Upper lobe of left lung (tissue), 6 donors: ENCODE data around the gene ZNF397. TPM values are rescaled to one million over a fixed set of nuclear protein-coding genes. Genes with fewer than 3 reads are reported as not detected.
A peak's percentile ranks its signal among the peaks of the same experiment; 100 is the strongest.

Experiments used
- ATAC-seq, 2 donors: fragments of 200-7000 bp; cut with Tn5 transposase; one replicate each; pipeline ENCODE4 v1.9.1; 2022; ENCODE audit warnings: mild to moderate bottlenecking in 2 of 2, moderate library complexity in 2 of 2; ENCODE audit not compliant: low FRiP score in 2 of 2
- DNase-seq, 2 donors: peaks; one replicate each; pipeline ENCODE4 v3.0.0-alpha.2; 2019 to 2020
- H3K27ac ChIP-seq, 4 donors: fragments of 200-600 bp; sonication (generic); one replicate each; pipeline ENCODE4 v1.5.1; 2016 to 2019
- H3K27me3 ChIP-seq, 4 donors: fragments of 200-600 bp; sonication (generic); one replicate each; pipeline ENCODE4 v1.5.1; 2017 to 2019
- H3K36me3 ChIP-seq, 4 donors: fragments of 200-600 bp; sonication (generic); one replicate each; pipeline ENCODE4 v1.5.1; 2016 to 2019
- H3K4me1 ChIP-seq, 4 donors: fragments of 200-600 bp; sonication (generic); one replicate each; pipeline ENCODE4 v1.5.1; 2018 to 2019
- H3K4me3 ChIP-seq, 4 donors: fragments of 200-600 bp; sonication (generic); one replicate each; pipeline ENCODE4 v1.5.1; 2017 to 2019; ENCODE audit warnings: mild to moderate bottlenecking in 2 of 4, moderate library complexity in 1 of 4
- H3K9me3 ChIP-seq, 4 donors: fragments of 200-600 bp; sonication (generic); one replicate each; pipeline ENCODE4 v1.5.1; 2018 to 2019
- EP300 ChIP-seq, 4 donors: sonication (generic); formaldehyde crosslinking; IDR thresholded peaks; one replicate each; pipeline ENCODE4 v1.5.1; 2017; ENCODE audit warnings: antibody characterized with exemption in 4 of 4, control low read depth in 2 of 4
- POLR2A ChIP-seq, 4 donors: fragments of 450-650 bp; IDR thresholded peaks; one replicate each; pipeline ENCODE4 v1.5.1; 2016 to 2017; ENCODE audit warnings: antibody characterized with exemption in 4 of 4, mild to moderate bottlenecking in 2 of 4
- POLR2AphosphoS5 ChIP-seq, 2 donors: sonication (generic); formaldehyde crosslinking; IDR thresholded peaks; one replicate each; pipeline ENCODE4 v1.5.1; 2017; ENCODE audit warnings: antibody characterized with exemption in 2 of 2
- WGBS, 2 donors: methylation state at CpG; one replicate each; pipeline ENCODE4 v1.1.5; 2017 to 2018; 5-methylcytosine and 5-hydroxymethylcytosine counted together
- total RNA-seq, 6 donors: library from RNA; depleted of rRNA in 4 of 6; stranded (reverse); fragments of >200 nt in 4 of 6; gene quantifications; one replicate each; pipeline versions ENCODE4 v1.1.0 to v1.2.1, GENCODE V29; 2016 to 2021
- TF ChIP-seq, protein P1 (sequence below), 6 experiments: fragments of 450-650 bp in 4 of 6; fragments of 200-600 bp in 2 of 6; sonication (generic) in 2 of 6; IDR thresholded peaks; one replicate each; pipeline ENCODE4 v1.5.1; 2016 to 2019; ENCODE audit warnings: antibody characterized with exemption in 6 of 6
- donor health status: DM: no; HTN: no; CAD: no; lungs with moderate emphysema.
- donor health status: DM: no; HTN: yes; CAD: no; lungs with severe emphysema.

The ZNF397 gene
- total RNA-seq, 6 donors from 2014 or later: 18.2 to 62.9 (median 23.2) TPM

DNA sequence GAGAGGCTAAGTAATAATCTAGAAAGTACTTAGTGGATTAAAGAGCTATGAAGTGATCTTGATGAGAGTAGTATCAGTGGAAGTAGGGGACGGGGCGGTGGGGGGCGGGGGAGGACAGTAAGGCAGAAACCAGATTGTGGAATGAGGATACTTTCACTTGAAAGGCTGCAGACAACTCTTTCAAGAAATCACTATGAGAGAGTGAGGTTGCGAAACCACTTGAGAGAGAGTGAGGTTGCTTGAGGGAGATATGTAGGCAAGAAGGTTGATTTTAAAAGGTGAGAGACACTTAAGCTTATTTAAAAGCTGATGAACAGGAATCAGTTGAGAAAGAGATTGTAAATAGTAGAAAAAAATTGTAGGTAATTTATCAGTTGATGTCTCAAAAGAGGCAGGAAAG, 3.8 kb downstream of the ZNF397 start:
- H3K4me3 ChIP-seq: no peak overlapping the region
- 70 to 73% methylated on average over 4 of the region's 4 CpGs for WGBS, 2 donors
- ATAC-seq (no peak), DNase-seq (no peak)
- peaks cover 0 to 4% (median 0%) of the 10 kb centered on the region in 4 donors for H3K9me3 ChIP-seq
- H3K27ac ChIP-seq: peak overlapping the region in 1 of 4 donors; percentile 27
- TF ChIP-seq POLR2AphosphoS5 (IDR thresholded peaks at IDR 0.05) (no peak), POLR2A (IDR thresholded peaks at IDR 0.05) (no peak)
- H3K27me3 ChIP-seq: no peaks in the 10 kb centered on the region
- peaks cover 6 to 17% (median 9%) of the 10 kb centered on the region in 4 donors for H3K4me1 ChIP-seq
- peaks cover 17 to 70% (median 40%) of the 10 kb centered on the region in 4 donors for H3K36me3 ChIP-seq

DNA sequence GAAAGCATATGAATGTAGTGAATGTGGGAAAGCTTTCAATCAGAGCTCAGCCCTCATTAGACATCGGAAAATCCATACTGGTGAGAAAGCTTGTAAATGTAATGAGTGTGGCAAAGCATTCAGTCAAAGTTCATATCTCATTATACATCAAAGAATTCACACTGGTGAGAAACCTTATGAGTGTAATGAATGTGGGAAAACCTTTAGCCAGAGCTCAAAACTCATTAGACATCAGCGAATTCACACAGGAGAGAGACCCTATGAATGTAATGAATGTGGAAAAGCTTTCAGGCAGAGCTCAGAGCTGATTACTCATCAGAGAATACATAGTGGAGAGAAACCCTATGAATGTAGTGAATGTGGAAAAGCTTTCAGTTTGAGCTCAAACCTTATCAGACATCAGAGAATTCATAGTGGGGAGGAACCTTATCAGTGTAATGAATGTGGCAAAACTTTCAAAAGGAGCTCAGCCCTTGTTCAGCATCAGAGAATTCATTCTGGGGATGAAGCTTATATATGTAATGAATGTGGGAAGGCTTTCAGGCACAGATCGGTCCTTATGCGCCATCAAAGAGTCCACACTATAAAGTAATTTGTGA, 5.0 kb downstream of the ZNF397 start:
- ATAC-seq: no peak
- H3K36me3 ChIP-seq: peaks cover 17 to 80% (median 40%) of the 10 kb centered on the region in 4 donors
- H3K27ac ChIP-seq: no peak overlapping the region
- no peak overlapping the region for H3K4me3 ChIP-seq
- no peak for DNase-seq
- H3K9me3 ChIP-seq: peaks cover 0 to 4% (median 1%) of the 10 kb centered on the region in 4 donors
- H3K27me3 ChIP-seq: no peaks in the 10 kb centered on the region
- TF ChIP-seq, protein P1, sequence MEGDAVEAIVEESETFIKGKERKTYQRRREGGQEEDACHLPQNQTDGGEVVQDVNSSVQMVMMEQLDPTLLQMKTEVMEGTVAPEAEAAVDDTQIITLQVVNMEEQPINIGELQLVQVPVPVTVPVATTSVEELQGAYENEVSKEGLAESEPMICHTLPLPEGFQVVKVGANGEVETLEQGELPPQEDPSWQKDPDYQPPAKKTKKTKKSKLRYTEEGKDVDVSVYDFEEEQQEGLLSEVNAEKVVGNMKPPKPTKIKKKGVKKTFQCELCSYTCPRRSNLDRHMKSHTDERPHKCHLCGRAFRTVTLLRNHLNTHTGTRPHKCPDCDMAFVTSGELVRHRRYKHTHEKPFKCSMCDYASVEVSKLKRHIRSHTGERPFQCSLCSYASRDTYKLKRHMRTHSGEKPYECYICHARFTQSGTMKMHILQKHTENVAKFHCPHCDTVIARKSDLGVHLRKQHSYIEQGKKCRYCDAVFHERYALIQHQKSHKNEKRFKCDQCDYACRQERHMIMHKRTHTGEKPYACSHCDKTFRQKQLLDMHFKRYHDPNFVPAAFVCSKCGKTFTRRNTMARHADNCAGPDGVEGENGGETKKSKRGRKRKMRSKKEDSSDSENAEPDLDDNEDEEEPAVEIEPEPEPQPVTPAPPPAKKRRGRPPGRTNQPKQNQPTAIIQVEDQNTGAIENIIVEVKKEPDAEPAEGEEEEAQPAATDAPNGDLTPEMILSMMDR (IDR thresholded peaks at IDR 0.05): no peak
- TF ChIP-seq EP300 (IDR thresholded peaks at IDR 0.05): no peak
- H3K4me1 ChIP-seq: peaks cover 6 to 13% (median 8%) of the 10 kb centered on the region in 4 donors
- WGBS, 2 donors: 94 to 96% methylated on average over 4 of the region's 4 CpGs

DNA sequence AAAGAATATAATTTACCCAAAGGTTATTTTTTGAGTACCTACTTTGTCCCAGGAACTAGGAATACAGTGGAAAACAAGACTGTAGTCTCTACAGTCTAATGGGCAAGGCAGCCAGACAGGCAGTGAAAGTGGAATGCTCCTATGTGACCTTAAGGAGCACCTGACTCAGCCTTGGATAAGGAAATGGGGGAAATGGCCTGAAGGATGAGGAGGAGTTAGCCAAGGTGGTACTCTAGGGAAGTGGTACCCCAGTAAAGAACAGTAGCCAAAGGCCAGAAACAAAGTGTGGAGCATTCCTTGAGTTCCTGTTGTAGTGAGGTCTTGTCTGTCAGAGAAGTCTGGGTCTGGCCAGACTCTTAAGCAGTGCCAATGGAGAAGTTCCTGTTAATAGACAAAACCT, 6.0 kb downstream of the ZNF397 start:
- Histone ChIP-seq H3K4me1 (peaks cover 2 to 8% (median 5%) of the 10 kb centered on the region in 4 donors), H3K27me3 (no peaks in the 10 kb centered on the region), H3K36me3 (peaks cover 17 to 81% (median 40%) of the 10 kb centered on the region in 4 donors), H3K9me3 (peaks cover 0 to 5% (median 2%) of the 10 kb centered on the region in 4 donors), H3K4me3 (no peak overlapping the region), H3K27ac (peak overlapping the region; percentile 14 to 71 (median 46))
- DNase-seq: no peak
- ATAC-seq: no peak
- no peak for TF ChIP-seq EP300 (IDR thresholded peaks at IDR 0.05)
- no peak for TF ChIP-seq POLR2AphosphoS5 (IDR thresholded peaks at IDR 0.05)
- TF ChIP-seq, protein P1 (IDR thresholded peaks at IDR 0.05): no peak
- TF ChIP-seq POLR2A (IDR thresholded peaks at IDR 0.05): no peak

DNA sequence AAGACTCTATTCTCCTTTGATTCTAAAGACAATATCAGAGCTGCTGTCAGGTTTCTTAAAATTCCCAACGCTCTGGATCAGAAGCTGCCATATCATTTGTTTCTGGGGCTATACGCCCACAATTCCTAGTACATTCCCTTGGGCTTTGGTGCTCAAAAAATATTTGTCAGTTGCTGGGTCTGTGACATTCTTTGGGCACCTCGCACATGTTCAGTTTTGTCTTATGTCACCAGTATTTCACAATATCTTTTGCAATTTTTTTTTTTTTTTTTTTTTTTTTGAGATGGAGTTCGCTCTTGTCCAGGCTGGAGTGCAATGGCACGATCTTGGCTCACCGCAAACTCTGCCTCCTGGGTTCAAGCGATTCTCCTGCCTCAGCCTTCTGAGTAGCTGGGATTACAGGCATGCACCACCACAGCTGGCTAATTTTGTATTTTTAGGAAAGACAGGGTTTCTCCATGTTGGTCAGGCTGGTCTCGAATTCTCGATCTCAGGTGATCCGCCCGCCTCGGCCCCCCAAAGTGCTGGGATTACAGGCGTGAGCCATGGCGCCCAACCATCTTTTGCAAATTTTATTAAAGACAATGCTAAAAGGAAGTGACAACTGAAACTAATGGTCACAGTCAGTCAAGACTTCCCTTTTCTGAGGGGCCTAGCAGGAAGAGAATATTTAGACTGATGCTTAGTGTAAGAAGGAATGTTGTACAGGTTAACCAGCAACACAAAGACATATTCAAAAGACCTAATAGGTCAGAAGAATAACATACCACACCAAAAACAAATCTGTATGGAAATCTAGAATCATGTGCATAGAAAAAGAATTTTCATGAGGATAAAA, 6.8 kb downstream of the ZNF397 start:
- Histone ChIP-seq H3K27ac (peak overlapping the region; percentile 14 to 71 (median 46)), H3K4me3 (no peak overlapping the region), H3K27me3 (no peaks in the 10 kb centered on the region), H3K9me3 (peaks cover 0 to 10% (median 2%) of the 10 kb centered on the region in 4 donors), H3K4me1 (peaks cover 0 to under 1% (median 0%) of the 10 kb centered on the region in 4 donors), H3K36me3 (peaks cover 16 to 81% (median 40%) of the 10 kb centered on the region in 4 donors)
- peak in 1 of 2 donors; percentile 54 for DNase-seq
- ATAC-seq: no peak
- TF ChIP-seq, protein P1 (IDR thresholded peaks at IDR 0.05): no peak
- no peak for TF ChIP-seq POLR2A (IDR thresholded peaks at IDR 0.05)
- no peak for TF ChIP-seq POLR2AphosphoS5 (IDR thresholded peaks at IDR 0.05)
- no peak for TF ChIP-seq EP300 (IDR thresholded peaks at IDR 0.05)
- WGBS, 2 donors: 86 to 94% methylated on average over 14 of the region's 14 CpGs

DNA sequence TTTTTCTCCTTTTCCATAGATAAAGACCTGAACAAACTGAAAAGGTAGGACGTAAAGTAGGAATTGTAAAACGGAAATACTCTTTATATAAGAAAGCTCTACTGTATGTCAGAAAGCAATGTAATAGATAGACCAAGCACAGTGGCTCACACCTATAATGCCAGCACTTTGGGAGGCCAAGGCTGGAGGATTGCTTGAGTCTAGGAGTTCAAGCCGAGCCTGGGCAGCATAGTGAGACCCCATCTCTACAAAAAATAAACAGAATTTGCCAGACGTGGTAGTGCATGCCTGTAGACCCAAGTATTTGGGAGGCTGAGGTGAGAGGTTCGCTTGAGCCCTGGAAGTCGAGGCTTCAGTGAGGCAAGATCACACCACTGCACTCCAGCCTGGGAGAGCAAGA, 7.6 kb downstream of the ZNF397 start:
- no peak for ATAC-seq
- WGBS, 2 donors: 94 to 96% methylated on average over 6 of the region's 6 CpGs
- H3K36me3 ChIP-seq: peaks cover 8 to 81% (median 37%) of the 10 kb centered on the region in 4 donors

More for the DNA sequence above, 7.6 kb downstream of the ZNF397 start:
- Histone ChIP-seq H3K4me3 (no peak overlapping the region), H3K9me3 (peaks cover 0 to 18% (median 6%) of the 10 kb centered on the region in 4 donors), H3K4me1 (no peaks in the 10 kb centered on the region), H3K27ac (no peak overlapping the region), H3K27me3 (no peaks in the 10 kb centered on the region)
- no peak for DNase-seq
- no peak for TF ChIP-seq POLR2AphosphoS5 (IDR thresholded peaks at IDR 0.05)
- TF ChIP-seq, protein P1 (IDR thresholded peaks at IDR 0.05): no peak
- TF ChIP-seq POLR2A (IDR thresholded peaks at IDR 0.05): no peak
- TF ChIP-seq EP300 (IDR thresholded peaks at IDR 0.05): no peak
